Thymus (tissue), 11 donors: Measurements from ENCODE around the gene SMIM32. TPM values are rescaled to one million over a fixed set of nuclear protein-coding genes. Genes with fewer than 3 reads are reported as not detected.

Experiments used
- DNase-seq, 9 donors: peaks; one replicate each; pipeline ENCODE4 v3.0.0-alpha.2; 2013; ENCODE audit warnings: low spot score in 9 of 9, low read depth in 6 of 9, missing footprints in 1 of 9
- H3K27ac ChIP-seq, 2 donors: one replicate each; pipeline ENCODE4 v1.5.1; 2013; ENCODE audit warnings: control low read depth in 1 of 2, low read depth in 1 of 2, low read length in 1 of 2, mild to moderate bottlenecking in 1 of 2, moderate library complexity in 1 of 2
- H3K27me3 ChIP-seq, 2 donors: one replicate each; pipeline ENCODE4 v1.5.1; 2013; ENCODE audit warnings: low read length in 1 of 2; ENCODE audit not compliant: control insufficient read depth in 2 of 2, insufficient read depth in 1 of 2
- H3K36me3 ChIP-seq, 2 donors: one replicate each; pipeline ENCODE4 v1.5.1; 2013; ENCODE audit warnings: low read length in 1 of 2, mild to moderate bottlenecking in 1 of 2, moderate library complexity in 1 of 2; ENCODE audit not compliant: control insufficient read depth in 2 of 2, insufficient read depth in 2 of 2
- H3K4me1 ChIP-seq, 2 donors: one replicate each; pipeline ENCODE4 v1.5.1; 2013; ENCODE audit warnings: low read length in 2 of 2; ENCODE audit not compliant: control insufficient read depth in 2 of 2, insufficient read depth in 2 of 2
- H3K4me3 ChIP-seq, 2 donors: one replicate each; pipeline ENCODE4 v1.5.1; 2013; ENCODE audit warnings: low read length in 2 of 2, control low read depth in 1 of 2, mild to moderate bottlenecking in 1 of 2
- H3K9me3 ChIP-seq, 2 donors: one replicate each; pipeline ENCODE4 v1.5.1; 2013; ENCODE audit warnings: low read length in 1 of 2, mild to moderate bottlenecking in 1 of 2; ENCODE audit not compliant: control insufficient read depth in 2 of 2, insufficient read depth in 1 of 2
- WGBS: extraction: QIAGEN DNeasy Blood & Tissue Kit; methylation state at CpG from one replicate; pipeline ENCODE4 v1.1.7; 2013; 5-methylcytosine and 5-hydroxymethylcytosine counted together
- polyA plus RNA-seq: library from polyadenylated mRNA; stranded (reverse); fragments of 200-250 nt; gene quantifications from one replicate; pipeline ENCODE4 v1.2.3, GENCODE V29; 2013
- total RNA-seq: library from RNA; stranded (reverse); fragments of 120-200 nt; gene quantifications from one replicate; pipeline ENCODE4 v1.2.4, GENCODE V29; 2013
- donor health status: healthy.

Gene SMIM32
- total and polyA plus RNA-seq, 2 donors = 0.05 TPM; not detected in 1

DNA sequence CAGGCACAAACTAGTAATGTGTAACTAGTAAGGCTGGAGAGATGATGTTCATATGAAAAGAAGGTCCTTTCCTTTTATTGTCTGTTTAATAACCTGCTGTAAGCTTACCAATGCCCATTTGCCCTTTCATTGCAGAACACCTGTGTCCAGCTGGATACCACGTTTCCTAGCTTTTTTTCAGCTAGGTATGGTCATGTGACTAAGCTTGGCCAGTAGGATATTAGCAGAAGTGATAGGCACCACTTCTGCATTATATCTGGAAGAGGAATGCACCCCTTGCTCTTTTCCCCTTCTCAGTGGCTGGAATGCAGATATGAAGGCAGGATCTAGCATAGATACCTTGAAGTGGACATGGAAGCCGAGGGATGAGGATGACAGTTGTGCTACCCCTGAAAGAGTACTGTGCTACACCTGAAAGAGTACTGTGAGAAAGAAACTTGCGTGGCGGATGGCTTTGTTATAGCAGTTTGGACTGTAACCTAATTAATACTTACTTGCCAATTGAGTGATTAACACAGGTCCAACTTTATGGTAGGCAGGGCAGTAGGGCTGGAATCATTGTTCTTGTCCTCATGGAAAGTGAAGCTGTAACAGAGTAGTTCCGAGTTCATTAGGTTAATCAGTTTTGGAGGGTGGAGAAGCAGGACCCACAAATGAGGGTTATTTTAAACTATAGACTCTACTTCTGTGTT is 6.8 kb downstream of the SMIM32 start:
- no peaks in the 10 kb centered on the region for H3K4me1 ChIP-seq
- H3K36me3 ChIP-seq = no peaks in the 10 kb centered on the region
- 98% methylated on average over 5 of the region's 5 CpGs for WGBS

DNA sequence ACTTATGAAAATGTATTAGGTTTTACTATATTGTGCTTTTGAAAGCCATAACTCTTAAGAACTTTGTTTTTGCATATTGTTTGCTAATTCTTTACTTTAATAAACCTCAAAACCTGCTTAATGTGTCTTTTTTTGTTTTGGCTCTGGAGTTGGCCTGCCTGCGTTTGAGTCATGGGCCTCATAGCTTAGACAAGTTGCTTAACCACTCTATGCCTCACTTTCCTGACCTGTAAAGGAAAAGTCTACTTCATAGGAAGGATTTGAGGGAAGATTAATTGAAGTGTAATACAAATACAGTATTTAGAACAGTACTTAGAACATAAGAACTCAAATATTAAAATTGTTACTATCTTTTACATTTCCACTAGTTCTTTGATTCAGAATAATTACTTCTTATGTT is 10.3 kb downstream of the SMIM32 start:
- Histone ChIP-seq H3K9me3 (no peaks in the 10 kb centered on the region), H3K4me3 (no peak overlapping the region), H3K27ac (no peak overlapping the region), H3K36me3 (no peaks in the 10 kb centered on the region), H3K27me3 (no peaks in the 10 kb centered on the region), H3K4me1 (no peaks in the 10 kb centered on the region)
- 95% methylated on average over 1 of the region's 1 CpG for WGBS
- no peak for DNase-seq

More for the DNA sequence above, 6.8 kb downstream of the SMIM32 start:
- Histone ChIP-seq H3K9me3 (no peaks in the 10 kb centered on the region), H3K27ac (no peak overlapping the region), H3K4me3 (no peak overlapping the region), H3K27me3 (peaks cover 6 to 17% of the 10 kb centered on the region in 2 donors)
- no peak for DNase-seq

- no peaks in the 10 kb centered on the region for H3K27me3 ChIP-seq
- no peaks in the 10 kb centered on the region for H3K4me1 ChIP-seq
- no peak overlapping the region for H3K27ac ChIP-seq
- H3K4me3 ChIP-seq = no peak overlapping the region
- 98% methylated on average over 2 of the region's 2 CpGs for WGBS
- peak in 5 of 9 donors; percentile 3 to 43 (median 11) for DNase-seq
- peaks cover 0 to 3% of the 10 kb centered on the region in 2 donors for H3K36me3 ChIP-seq
- no peaks in the 10 kb centered on the region for H3K9me3 ChIP-seq
These were observed 18.8 kb downstream of the SMIM32 start for GRCh38 chr5:136174021-136174659.

DNA sequence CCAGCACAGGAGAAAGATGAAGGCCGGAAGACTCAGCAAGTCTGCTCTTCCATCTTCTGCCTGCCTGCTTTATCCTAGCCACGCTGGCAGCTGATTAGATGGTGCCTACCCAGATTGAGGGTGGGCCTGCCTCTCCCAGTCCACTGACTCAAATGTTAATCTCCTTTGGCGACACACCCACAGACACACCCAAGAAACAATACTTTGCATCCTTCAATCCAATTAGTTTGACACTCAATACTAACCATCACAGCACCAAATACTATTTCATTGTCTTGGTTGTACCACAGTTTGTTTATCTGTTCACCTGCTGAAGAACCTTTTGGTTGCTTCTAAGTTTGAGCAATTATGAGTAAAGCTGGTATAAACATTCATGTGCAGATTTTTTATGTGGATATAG is 23.7 kb downstream of the SMIM32 start:
- DNase-seq = no peak
- 100% methylated on average over 3 of the region's 3 CpGs for WGBS
- Histone ChIP-seq H3K4me3 (no peak overlapping the region), H3K4me1 (no peaks in the 10 kb centered on the region), H3K27ac (no peak overlapping the region), H3K27me3 (no peaks in the 10 kb centered on the region), H3K9me3 (no peaks in the 10 kb centered on the region), H3K36me3 (peaks cover 0 to 1% of the 10 kb centered on the region in 2 donors)

GRCh38 chr5:136166909-136167308 is 26.1 kb downstream of the SMIM32 start:
- H3K36me3 ChIP-seq = peaks cover 0 to 3% of the 10 kb centered on the region in 2 donors
- H3K4me1 ChIP-seq = no peaks in the 10 kb centered on the region
- H3K27ac ChIP-seq = no peak overlapping the region
- H3K4me3 ChIP-seq = no peak overlapping the region
- no peak for DNase-seq
- 26% methylated on average over 4 of the region's 4 CpGs for WGBS
- no peaks in the 10 kb centered on the region for H3K27me3 ChIP-seq
- no peaks in the 10 kb centered on the region for H3K9me3 ChIP-seq

- Histone ChIP-seq H3K27ac (no peak overlapping the region), H3K36me3 (peaks cover 0 to 6% of the 10 kb centered on the region in 2 donors), H3K4me3 (no peak overlapping the region), H3K9me3 (peaks cover 0 to 1% of the 10 kb centered on the region in 2 donors), H3K27me3 (no peaks in the 10 kb centered on the region), H3K4me1 (no peaks in the 10 kb centered on the region)
- no peak for DNase-seq
- WGBS = 95% methylated on average over 1 of the region's 1 CpG
These were observed 28.7 kb downstream of the SMIM32 start for GRCh38 chr5:136164226-136164625.

DNA sequence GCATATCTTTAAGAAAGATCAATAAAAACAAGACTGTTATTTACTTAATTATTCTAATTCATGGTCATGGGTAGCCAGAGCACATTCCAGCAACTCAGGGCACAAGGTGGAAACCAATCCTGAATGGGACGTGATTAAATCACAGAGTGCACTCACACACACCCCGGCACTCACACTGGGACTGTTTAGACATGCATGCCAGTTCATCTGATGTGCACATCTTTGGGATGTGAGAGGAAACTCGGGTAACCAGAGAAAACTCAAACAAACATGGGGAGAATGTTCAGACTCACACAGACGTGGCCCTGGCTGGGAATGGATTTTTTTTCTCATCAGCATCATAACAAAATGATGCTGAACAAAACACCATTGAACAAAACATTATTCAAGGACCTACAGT is 31.0 kb downstream of the SMIM32 start:
- Histone ChIP-seq H3K36me3 (peaks cover 0 to 6% of the 10 kb centered on the region in 2 donors), H3K4me1 (no peaks in the 10 kb centered on the region), H3K4me3 (no peak overlapping the region), H3K27me3 (no peaks in the 10 kb centered on the region), H3K9me3 (peaks cover 0 to 1% of the 10 kb centered on the region in 2 donors), H3K27ac (no peak overlapping the region)
- no peak for DNase-seq
- 94% methylated on average over 4 of the region's 4 CpGs for WGBS

GRCh38 chr5:136159457-136159856 is 33.5 kb downstream of the SMIM32 start:
- no peak overlapping the region for H3K27ac ChIP-seq
- no peaks in the 10 kb centered on the region for H3K4me1 ChIP-seq
- H3K9me3 ChIP-seq = peaks cover 0 to 1% of the 10 kb centered on the region in 2 donors
- peaks cover 0 to 13% of the 10 kb centered on the region in 2 donors for H3K36me3 ChIP-seq
- no peak for DNase-seq
- 95% methylated on average over 3 of the region's 3 CpGs for WGBS
- H3K4me3 ChIP-seq = no peak overlapping the region
- H3K27me3 ChIP-seq = no peaks in the 10 kb centered on the region

DNA sequence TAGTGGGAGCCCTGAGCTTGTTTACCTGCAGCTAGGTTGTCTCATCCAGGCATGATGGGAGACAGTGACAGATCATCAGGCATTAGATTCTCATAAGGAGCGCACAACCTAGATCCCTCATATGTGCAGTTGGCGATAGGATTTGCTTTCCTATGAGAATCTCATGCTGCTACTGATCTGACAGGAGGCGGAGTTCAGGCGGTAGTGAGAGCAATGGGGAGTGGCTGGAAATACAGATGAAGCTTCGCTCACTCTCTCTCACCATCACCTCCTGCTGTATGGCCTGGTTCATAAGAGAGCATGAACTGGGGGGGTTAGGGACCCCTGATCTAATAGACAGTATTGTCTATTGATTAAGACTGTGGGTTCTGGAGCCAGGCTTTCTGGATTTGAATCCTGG is 35.4 kb downstream of the SMIM32 start:
- Histone ChIP-seq H3K27me3 (no peaks in the 10 kb centered on the region), H3K9me3 (peaks cover 0 to 1% of the 10 kb centered on the region in 2 donors), H3K4me1 (no peaks in the 10 kb centered on the region), H3K36me3 (peaks cover 0 to 14% of the 10 kb centered on the region in 2 donors), H3K4me3 (no peak overlapping the region), H3K27ac (no peak overlapping the region)
- WGBS = 99% methylated on average over 5 of the region's 5 CpGs
- no peak for DNase-seq
